A673 (cell line): ENCODE results near the gene TMEM258.

ENCODE experiments used
- CTCF ChIP-seq: fragments of 300-800, 200-600 bp; sonication (generic); conservative IDR thresholded peaks from 2 replicates; pipeline ENCODE4 v1.5.1; 2017; ENCODE audit warnings: low read depth, mild to moderate bottlenecking, antibody characterized with exemption, low read length, moderate library complexity, mixed read lengths
- EZH2 ChIP-seq: fragments of 200-600 bp; sonication (generic); IDR thresholded peaks from 2 replicates; pipeline ENCODE4 v1.6.1; 2017; ENCODE audit warnings: borderline replicate concordance, low read depth, mild to moderate bottlenecking, mixed read lengths, antibody characterized with exemption, low read length; ENCODE audit not compliant: poor library complexity, severe bottlenecking

DNA sequence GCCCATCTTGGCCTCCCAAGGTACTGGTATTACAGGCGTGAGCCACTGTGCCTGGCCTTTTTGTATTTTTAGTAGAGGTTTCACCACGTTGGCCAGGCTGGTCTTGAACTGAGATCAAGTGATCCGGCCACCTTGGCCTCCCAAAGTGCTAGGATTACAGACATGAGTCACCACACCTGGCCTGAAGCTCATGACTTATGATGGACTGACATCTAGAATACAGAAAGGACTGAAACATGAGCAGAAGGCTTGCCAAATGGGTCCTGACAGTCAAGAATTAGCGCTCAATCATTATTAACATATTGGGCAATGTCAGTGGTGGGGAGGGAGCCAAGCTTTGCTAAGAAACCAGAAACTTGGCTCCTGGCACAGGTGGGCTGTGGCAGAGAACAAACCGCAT, 19.4 kb upstream of the TMEM258 start:
- TF ChIP-seq EZH2 (no peak), CTCF (no peak)
